Sciatic nerve (tissue), 2 donors: ENCODE results near the gene RNF14. TPM values are rescaled to one million over a fixed set of nuclear protein-coding genes. Genes with fewer than 3 reads are reported as not detected.
"Not testable (repeated sequence)": the region's sequence is repeated elsewhere in the genome, so short reads cannot be mapped to it uniquely, and the experiment has no call there.

Experiments used
- ATAC-seq: fragments of 200-7000 bp; cut with Tn5 transposase; one replicate; pipeline ENCODE4 v1.9.1; 2020; ENCODE audit warnings: mild to moderate bottlenecking, moderate library complexity
- DNase-seq: peaks from one replicate; pipeline ENCODE4 v3.0.0-alpha.2; 2020; ENCODE audit warnings: low spot score
- intact Hi-C: fragments of 100-400 bp; cut with DNase I; formaldehyde crosslinking; loops from one replicate; pipeline ENCODE4 v1.14.2; 2022
- total RNA-seq: library from RNA; stranded (reverse); fragmentation: NEBNext Ultra II Directional; extraction: Animal tissue kit (Norgen Biotek cat#: 25700); gene quantifications from one replicate; pipeline ENCODE4 v1.2.1, GENCODE V29; 2021
- donor health status: DM: no; HTN: no; CAD: no.
- donor health status: DM: no; HTN: no; CAD: no.

The RNF14 gene
- total RNA-seq = 58.1 TPM

DNA sequence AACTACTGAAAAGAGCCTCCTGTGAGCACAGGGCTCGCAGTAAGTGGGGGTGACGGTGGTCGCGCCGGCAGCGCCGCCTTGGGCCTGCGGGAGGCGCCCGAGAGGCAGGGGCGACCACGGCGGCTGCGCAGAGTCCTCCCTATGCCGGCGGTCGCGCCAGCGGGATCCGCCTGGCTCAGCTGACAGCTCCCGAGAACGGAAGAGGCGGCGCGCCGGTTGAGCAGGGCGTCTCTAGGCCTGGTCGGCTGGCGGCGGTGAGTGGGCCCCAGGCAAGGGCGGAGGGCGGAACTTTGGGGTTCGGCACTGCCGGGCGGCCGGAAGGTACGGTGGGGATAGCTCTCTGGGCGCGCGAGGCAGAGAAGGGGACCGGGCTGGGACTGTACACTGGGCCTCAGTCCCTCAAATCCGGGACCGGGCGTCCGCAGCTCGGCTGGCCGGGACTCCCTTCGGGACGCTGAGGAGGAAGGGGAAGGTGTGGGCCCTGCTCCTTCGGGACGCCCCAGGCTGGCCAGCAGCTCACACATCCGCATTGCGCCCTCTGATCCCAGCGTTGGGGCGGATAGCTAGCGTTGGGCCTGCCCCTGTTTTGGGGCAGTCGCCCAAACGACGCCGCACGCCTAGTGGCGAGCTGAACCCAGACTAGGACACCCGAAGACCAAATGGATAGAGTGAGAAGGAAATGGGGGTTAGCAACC lies at the start of gene RNF14:
Gene RNF14 (plus strand): TSS at position 192 of the 695 bp plus-strand sequence. CDS start 4,484 bp downstream, outside the sequence.
- intact Hi-C loops = loop anchor here (10.0 kb wide), 1 partner anchor 94 kb away; the partner anchor contains the start of gene PCDH1
- DNase-seq (peak; percentile 95), ATAC-seq (peak; percentile 99)

GRCh38 chr5:141919218-141920119 lies 49.4 kb upstream of the RNF14 start:
- DNase-seq (no peak), ATAC-seq (no peak)
- intact Hi-C loops = no loop called here

- intact Hi-C loops = no loop called here
- no peak for ATAC-seq
- DNase-seq = no peak
Observed at GRCh38 chr5:141920771-141921170, 48.1 kb upstream of the RNF14 start.

DNA sequence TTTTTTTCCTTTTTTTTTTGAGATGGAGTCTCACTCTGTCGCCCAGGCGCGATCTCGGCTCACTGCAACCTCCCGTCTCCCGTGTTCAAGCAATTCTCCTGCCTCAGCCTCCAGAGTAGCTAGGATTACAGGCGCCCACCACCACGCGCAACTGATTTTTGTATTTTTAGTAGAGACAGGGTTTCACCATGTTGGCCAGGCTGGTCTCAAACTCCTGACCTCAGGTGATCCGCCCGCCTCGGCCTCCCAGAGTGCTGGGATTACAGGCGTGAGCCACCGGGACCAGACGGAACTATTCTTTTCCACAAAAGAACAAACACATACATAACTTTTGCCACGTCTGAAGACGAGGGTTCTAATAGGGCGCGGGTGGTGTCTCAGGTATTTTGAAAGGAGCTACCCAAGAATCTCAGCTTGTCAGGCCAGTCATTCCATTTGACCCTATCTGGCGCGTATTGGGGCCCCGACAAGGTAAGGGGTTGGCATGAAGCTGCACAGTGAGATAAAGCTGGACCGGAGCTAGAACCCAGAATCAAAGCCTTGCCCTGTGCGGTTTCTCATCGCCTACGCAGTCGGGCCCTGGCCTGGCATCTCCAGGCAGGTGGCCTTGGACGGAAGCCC lies 46.0 kb upstream of the RNF14 start:
- intact Hi-C loops, ATAC-seq, DNase-seq: not testable (repeated sequence)

DNA sequence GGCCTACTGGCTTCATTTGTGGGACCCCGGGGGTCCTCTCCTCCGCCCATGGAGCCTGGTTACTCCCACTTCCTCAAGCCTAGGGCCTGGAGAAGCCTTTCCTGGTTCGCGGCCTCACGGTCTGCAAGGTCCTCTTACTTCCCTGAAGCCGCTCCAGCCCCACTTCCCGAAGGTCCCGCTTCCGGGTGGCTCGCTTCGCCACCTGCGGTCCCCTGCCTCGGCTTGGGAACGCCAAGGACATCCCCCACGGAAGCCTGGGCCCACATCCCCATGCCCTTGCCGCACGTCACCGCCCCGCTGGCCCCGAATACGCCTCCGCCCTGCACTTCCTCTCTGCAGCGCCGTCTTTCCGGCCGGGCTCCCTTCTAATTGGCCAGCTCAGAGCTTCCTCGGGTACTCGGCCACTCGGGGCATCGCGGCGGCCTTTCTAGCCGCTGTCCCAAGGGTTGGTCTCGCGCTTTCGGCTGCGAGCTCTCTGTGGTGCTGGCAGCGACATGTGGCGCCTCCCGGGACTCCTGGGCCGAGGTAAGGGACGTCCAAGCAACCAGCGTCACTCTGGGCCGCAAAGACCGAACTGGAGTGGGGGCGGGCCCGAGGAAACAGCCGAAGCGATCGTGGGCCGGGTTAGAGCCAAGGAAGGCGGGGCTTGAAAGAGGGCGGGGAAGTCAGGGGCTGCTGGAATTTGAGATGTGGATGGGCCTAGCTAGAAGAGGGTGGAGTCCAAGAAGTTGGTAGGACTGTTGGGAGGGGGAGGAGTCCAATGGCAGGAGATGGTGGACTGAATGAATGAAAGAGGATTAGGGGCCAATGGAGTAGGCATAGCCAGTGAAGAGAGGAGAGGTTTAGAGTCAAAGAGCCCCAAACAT lies 45.2 kb upstream of the RNF14 start, which contains the start of gene DELE1:
Gene DELE1 (plus strand): TSS at position 424 of the 866 bp plus-strand sequence. CDS start 71 bp downstream, at position 495.
- DNase-seq (peak; percentile 96), ATAC-seq (peak; percentile 99)
- intact Hi-C loops = no loop called here

- no peak for DNase-seq
- no peak for ATAC-seq
- intact Hi-C loops = no loop called here
Observed at GRCh38 chr5:141926434-141926833, 42.5 kb upstream of the RNF14 start.

- ATAC-seq (no peak), DNase-seq (no peak)
- intact Hi-C loops = no loop called here
Observed at GRCh38 chr5:141928051-141928450, 40.9 kb upstream of the RNF14 start.

- DNase-seq = no peak
- no peak for ATAC-seq
- intact Hi-C loops = no loop called here
Observed at GRCh38 chr5:141929398-141930058, 39.4 kb upstream of the RNF14 start.

GRCh38 chr5:141931694-141932093 lies 37.2 kb upstream of the RNF14 start:
- intact Hi-C loops = no loop called here
- no peak for DNase-seq
- ATAC-seq = no peak

GRCh38 chr5:141933151-141933550 lies 35.8 kb upstream of the RNF14 start:
- DNase-seq (no peak), ATAC-seq (no peak)
- intact Hi-C loops = no loop called here

- no peak for DNase-seq
- intact Hi-C loops = no loop called here
- ATAC-seq = no peak
Observed at GRCh38 chr5:141934099-141934844, 34.6 kb upstream of the RNF14 start.

GRCh38 chr5:141935538-141935937 lies 33.4 kb upstream of the RNF14 start:
- ATAC-seq = no peak

DNA sequence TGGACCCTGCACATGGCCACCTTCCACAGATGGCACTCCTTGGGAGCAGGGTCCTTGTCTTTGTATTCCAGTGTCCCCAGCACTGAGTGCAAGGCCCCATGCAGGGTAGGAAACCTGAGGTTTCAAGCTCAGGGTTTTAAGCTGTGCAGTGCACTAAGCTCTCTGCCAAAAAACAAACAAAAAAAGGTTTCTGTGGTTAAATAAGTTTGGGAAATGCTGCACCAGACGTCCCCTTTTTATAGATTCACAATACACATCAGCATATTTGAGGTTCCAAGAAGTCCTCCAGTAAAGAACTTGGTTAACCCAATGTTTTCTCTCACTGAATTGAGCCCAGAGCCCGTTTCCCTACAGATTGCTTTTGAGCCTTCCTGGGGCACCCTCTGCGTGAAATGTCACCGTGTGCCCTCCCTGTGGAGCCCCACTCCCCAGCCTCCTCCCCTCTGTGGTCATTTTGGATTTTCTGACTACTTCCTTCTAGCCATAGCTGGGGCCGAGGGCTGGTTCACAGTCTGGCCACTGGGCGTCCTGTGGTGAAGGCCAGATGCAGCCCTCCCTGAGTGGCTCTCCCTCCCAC lies 28.1 kb upstream of the RNF14 start:
- ATAC-seq (peak; percentile 60), DNase-seq (no peak)
- intact Hi-C loops = no loop called here

More at GRCh38 chr5:141935538-141935937, 33.4 kb upstream of the RNF14 start:
- no peak for DNase-seq
- intact Hi-C loops = no loop called here

DNA sequence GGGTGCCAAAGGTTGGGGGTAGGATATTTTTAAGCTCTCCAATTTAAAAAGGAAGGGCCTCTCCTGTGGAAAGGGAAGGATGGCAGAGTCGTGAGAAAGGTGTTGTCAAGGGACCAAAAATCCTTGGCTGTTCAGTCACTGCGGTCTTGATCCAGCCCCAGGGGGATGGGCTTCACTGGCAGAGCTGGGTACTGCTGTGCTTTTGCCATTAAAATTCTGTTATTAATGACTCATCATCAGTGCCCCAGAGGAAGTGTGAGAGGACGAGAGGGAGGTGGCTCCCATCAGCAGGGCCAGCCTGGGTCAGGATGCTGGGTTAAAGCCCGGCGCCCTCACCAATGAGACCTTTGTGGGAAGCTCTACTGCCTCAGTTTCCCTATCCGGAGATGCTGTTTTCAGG lies 27.6 kb upstream of the RNF14 start:
- DNase-seq (no peak), ATAC-seq (peak; percentile 41)
- intact Hi-C loops = no loop called here

DNA sequence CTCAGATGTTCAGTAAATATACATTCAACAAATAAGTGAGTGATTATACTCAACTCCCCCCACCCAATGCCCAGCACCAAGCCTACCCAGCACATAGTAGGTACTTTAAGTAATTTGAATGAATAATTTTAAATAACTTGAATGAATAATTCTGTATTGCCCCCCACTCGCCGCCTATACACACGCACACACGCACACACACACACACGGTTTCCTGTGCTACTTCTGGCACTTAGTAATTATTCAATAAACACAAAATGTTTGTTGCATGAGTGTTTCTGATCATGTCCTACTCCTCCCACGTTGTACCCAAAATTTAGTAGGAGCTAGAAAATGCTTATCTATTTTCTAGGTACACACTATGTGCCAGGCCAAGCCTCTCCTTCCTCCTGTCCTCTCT lies 27.1 kb upstream of the RNF14 start:
- DNase-seq (no peak), ATAC-seq (no peak)
- intact Hi-C loops = no loop called here

DNA sequence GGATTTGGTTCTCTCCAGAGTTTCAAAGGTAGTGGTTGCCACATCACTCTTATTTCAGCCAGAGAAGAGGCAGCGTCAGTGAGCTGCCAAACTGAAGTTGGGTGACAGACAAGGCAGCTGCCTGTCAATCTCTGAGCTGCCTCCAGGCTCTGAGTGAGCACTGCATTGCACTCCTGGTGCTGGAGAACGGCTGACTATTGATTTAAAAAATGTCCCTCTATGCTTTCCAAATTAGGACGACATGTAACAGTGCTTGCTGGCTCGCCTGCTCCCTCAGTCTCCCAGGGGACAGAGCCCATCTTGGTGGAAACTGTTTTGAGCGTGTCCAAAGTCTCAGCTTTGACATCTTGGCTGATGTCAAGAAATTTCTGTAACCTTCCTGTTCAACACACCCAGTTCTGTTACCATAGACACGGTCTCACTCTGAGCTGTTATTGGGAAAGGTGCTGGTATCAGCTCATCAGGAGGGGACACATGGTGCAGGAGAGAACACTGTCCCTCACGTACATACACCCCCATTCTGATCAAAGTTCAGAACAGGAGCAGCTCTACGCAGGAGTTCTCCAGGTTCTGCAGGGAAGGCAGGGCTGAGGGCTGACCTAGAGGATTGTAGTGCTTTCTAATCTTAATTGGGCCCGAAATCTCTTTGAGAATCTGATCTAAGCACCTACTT lies 26.6 kb upstream of the RNF14 start:
- intact Hi-C loops = no loop called here
- no peak for ATAC-seq
- DNase-seq = no peak

DNA sequence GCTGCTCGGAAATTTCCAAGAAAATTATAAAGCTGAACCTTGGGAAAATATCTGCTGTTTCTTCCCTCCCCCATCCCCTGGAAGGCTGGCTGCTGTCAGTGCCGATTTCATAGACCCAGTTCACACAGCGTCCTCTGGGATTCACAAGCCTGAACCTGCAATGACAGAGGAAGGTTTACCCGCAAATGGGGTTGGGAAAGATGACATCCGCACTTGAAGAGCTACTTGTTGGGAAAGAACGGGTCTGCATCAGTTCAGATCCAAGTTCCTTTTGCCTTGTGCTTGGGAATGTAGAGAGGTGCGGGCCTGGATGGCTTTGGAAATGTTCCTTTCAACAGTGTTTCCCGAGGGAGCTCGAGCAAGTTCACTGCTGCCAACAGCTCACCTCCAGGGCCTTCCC lies 24.8 kb upstream of the RNF14 start:
- no peak for ATAC-seq
- DNase-seq = no peak
- intact Hi-C loops = no loop called here
